CD14-positive monocyte (primary cell): ENCODE data around the gene ANKIB1. TPM values are rescaled to one million over a fixed set of nuclear protein-coding genes. Genes with fewer than 3 reads are reported as not detected.
A peak's percentile ranks its signal among the peaks of the same experiment; 100 is the strongest.

Source experiments
- DNase-seq, 3 donors: peaks; one replicate each; pipeline ENCODE4 v3.0.0-alpha.2; 2011 to 2022
- H2AFZ ChIP-seq: 2 replicates; pipeline ENCODE4 v1.6.0; 2012; ENCODE audit warnings: mild to moderate bottlenecking, low read depth, low read length, inconsistent platforms; ENCODE audit not compliant: insufficient read depth, poor library complexity, severe bottlenecking
- H3K27ac ChIP-seq, 2 donors: 1 replicate in 1 of 2; 2 replicates in 1 of 2; pipeline ENCODE4 v1.5.1; 2012 to 2013; ENCODE audit warnings: low read length in 2 of 2, control low read depth in 1 of 2, inconsistent platforms in 1 of 2, low read depth in 1 of 2, mild to moderate bottlenecking in 1 of 2
- H3K27me3 ChIP-seq, 2 donors: one replicate each; pipeline versions ENCODE4 v1.6.0 to v1.6.1; 2011 to 2013; ENCODE audit warnings: low read length in 2 of 2; ENCODE audit not compliant: control insufficient read depth in 2 of 2, insufficient read depth in 2 of 2
- H3K36me3 ChIP-seq, 2 donors: replicated peaks in 1 of 2; 1 replicate in 1 of 2; 2 replicates in 1 of 2; pipeline versions ENCODE4 v1.5.1 to v1.6.1; 2012 to 2013; ENCODE audit warnings: low read length in 2 of 2, control low read depth in 1 of 2, inconsistent platforms in 1 of 2, mild to moderate bottlenecking in 1 of 2; ENCODE audit not compliant: insufficient read depth in 2 of 2, control insufficient read depth in 1 of 2
- H3K4me1 ChIP-seq, 2 donors: 1 replicate in 1 of 2; 2 replicates in 1 of 2; pipeline versions ENCODE4 v1.5.1 to v1.6.1; 2012 to 2013; ENCODE audit warnings: low read length in 2 of 2, control low read depth in 1 of 2, inconsistent platforms in 1 of 2, mild to moderate bottlenecking in 1 of 2, moderate library complexity in 1 of 2; ENCODE audit not compliant: insufficient read depth in 2 of 2, control insufficient read depth in 1 of 2
- H3K4me2 ChIP-seq: replicated peaks from 2 replicates; pipeline ENCODE3; 2012; ENCODE audit warnings: low read length, moderate library complexity, mild to moderate bottlenecking; ENCODE audit not compliant: poor library complexity, severe bottlenecking; ENCODE audit errors: extremely low read depth
- H3K4me3 ChIP-seq, 3 experiments: fragments of 200-600 bp in 1 of 3; sonication (generic) in 1 of 3; replicated peaks in 1 of 3; 1 replicate in 2 of 3; 2 replicates in 1 of 3; pipeline ENCODE4 v1.5.1; 2011 to 2013; ENCODE audit warnings: low read length in 3 of 3, mild to moderate bottlenecking in 3 of 3, control low read depth in 2 of 3, low read depth in 2 of 3, inconsistent platforms in 1 of 3, moderate library complexity in 1 of 3
- H3K79me2 ChIP-seq: 2 replicates; pipeline ENCODE4 v1.6.0; 2012; ENCODE audit warnings: mild to moderate bottlenecking, control low read depth, inconsistent platforms, low read length, moderate library complexity; ENCODE audit not compliant: insufficient read depth
- H3K9ac ChIP-seq: 2 replicates; pipeline ENCODE4 v1.6.0; 2017; ENCODE audit warnings: low read length, mild to moderate bottlenecking; ENCODE audit not compliant: insufficient read depth, poor library complexity, severe bottlenecking
- H3K9me3 ChIP-seq, 2 donors: replicated peaks in 1 of 2; 1 replicate in 1 of 2; 2 replicates in 1 of 2; pipeline versions ENCODE4 v1.5.1 to v1.6.1; 2012 to 2013; ENCODE audit warnings: low read length in 2 of 2, control low read depth in 1 of 2; ENCODE audit not compliant: control insufficient read depth in 1 of 2, insufficient read depth in 1 of 2
- H4K20me1 ChIP-seq: 2 replicates; pipeline ENCODE4 v1.6.0; 2012; ENCODE audit warnings: mild to moderate bottlenecking, low read length, control low read depth, moderate library complexity; ENCODE audit not compliant: insufficient read depth
- H3K27ac Mint-ChIP-seq, 7 donors: one replicate each; pipeline ENCODE4 v1.8.0; 2020; ENCODE audit warnings: mild to moderate bottlenecking in 7 of 7, mixed read lengths in 7 of 7, moderate library complexity in 6 of 7, inconsistent platforms in 2 of 7
- H3K27me3 Mint-ChIP-seq, 3 donors: one replicate each; pipeline ENCODE4 v1.8.0; 2021 to 2022; ENCODE audit warnings: low read depth in 3 of 3, mild to moderate bottlenecking in 3 of 3, mixed read lengths in 3 of 3, moderate library complexity in 3 of 3, inconsistent platforms in 1 of 3
- H3K36me3 Mint-ChIP-seq, 2 donors: one replicate each; pipeline ENCODE4 v1.8.0; 2020; ENCODE audit warnings: mixed read lengths in 2 of 2, inconsistent platforms in 1 of 2, mild to moderate bottlenecking in 1 of 2
- H3K4me1 Mint-ChIP-seq: one replicate; pipeline ENCODE4 v1.8.0; 2020; ENCODE audit warnings: mild to moderate bottlenecking, mixed read lengths
- H3K4me3 Mint-ChIP-seq, 2 donors: one replicate each; pipeline ENCODE4 v1.8.0; 2020; ENCODE audit warnings: mild to moderate bottlenecking in 2 of 2, mixed read lengths in 2 of 2, moderate library complexity in 1 of 2
- H3K9me3 Mint-ChIP-seq, 7 donors: one replicate each; pipeline ENCODE4 v1.8.0; 2020 to 2022; ENCODE audit warnings: mixed read lengths in 7 of 7, mild to moderate bottlenecking in 6 of 7, moderate library complexity in 6 of 7, inconsistent platforms in 2 of 7
- WGBS: methylation state at CpG from one replicate; pipeline ENCODE4 v1.1.5; 2013; ENCODE audit warnings: missing lambda C conversion rate; ENCODE audit not compliant: insufficient coverage; 5-methylcytosine and 5-hydroxymethylcytosine counted together
- intact Hi-C, 2 donors: fragments of 100-400 bp; cut with micrococcal nuclease; formaldehyde crosslinking; loops; one replicate each; pipeline versions ENCODE4 v1.15.0 to v1.15.1; 2023
- polyA plus RNA-seq, 3 donors: library from polyadenylated mRNA; depleted of rRNA in 1 of 3; unstranded in 2 of 3; stranded (reverse) in 1 of 3; fragments of 300-500 nt in 2 of 3; fragments of >200 nt in 1 of 3; fragmentation: Illumina TruSeq in 2 of 3; gene quantifications; 1 replicate in 2 of 3; 2 replicates in 1 of 3; pipeline ENCODE4 v1.2.3, GENCODE V29; 2012 to 2021
- TF ChIP-seq, protein P1 (sequence below): fragments of 200-600 bp; IDR thresholded peaks from one replicate; pipeline ENCODE4 v1.8.0; 2022; ENCODE audit warnings: antibody characterized with exemption, mild to moderate bottlenecking

ANKIB1 gene
- polyA plus RNA-seq, 3 donors, result 4.8 to 16.8 (median 5.7) TPM

DNA sequence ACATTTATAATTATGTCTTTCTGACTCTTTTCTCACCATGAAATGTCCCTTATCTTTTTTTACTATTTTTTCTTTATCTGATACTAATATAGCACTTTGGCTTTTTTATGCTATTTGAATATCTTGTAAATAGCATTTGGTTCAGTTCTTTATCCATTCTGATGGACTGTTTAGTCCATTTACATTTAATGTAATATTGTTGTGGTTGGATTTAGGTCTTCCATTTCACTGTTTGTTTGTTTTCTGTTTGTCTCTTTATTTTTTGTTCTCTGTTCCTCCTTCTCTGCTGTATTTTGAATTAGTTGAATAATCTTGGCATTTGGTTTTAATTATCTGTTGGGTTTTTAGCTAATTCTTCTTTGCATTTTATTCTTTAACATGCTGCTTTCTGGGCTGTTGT, 89.8 kb downstream of the ANKIB1 start:
- Histone ChIP-seq H3K27ac (no peak overlapping the region), H3K27me3 (no peaks in the 10 kb centered on the region), H3K4me1 (no peaks in the 10 kb centered on the region), H2AFZ (no peak overlapping the region), H3K79me2 (no peaks in the 10 kb centered on the region), H3K9ac (no peak overlapping the region), H3K4me2 (no peak overlapping the region), H3K36me3 (peaks cover 0 to 24% of the 10 kb centered on the region in 2 donors), H3K9me3 (no peaks in the 10 kb centered on the region), H3K4me3 (no peak overlapping the region), H4K20me1 (no peaks in the 10 kb centered on the region)
- Mint-ChIP-seq H3K9me3 (peaks cover 0 to 5% (median 2%) of the 10 kb centered on the region in 7 donors), H3K4me1 (no peaks in the 10 kb centered on the region), H3K4me3 (no peak overlapping the region), H3K27ac (peak overlapping the region in 1 of 7 donors; percentile 16), H3K27me3 (peaks cover 0 to 1% (median 0%) of the 10 kb centered on the region in 3 donors), H3K36me3 (peaks cover 18 to 24% of the 10 kb centered on the region in 2 donors)
- TF ChIP-seq, protein P1, sequence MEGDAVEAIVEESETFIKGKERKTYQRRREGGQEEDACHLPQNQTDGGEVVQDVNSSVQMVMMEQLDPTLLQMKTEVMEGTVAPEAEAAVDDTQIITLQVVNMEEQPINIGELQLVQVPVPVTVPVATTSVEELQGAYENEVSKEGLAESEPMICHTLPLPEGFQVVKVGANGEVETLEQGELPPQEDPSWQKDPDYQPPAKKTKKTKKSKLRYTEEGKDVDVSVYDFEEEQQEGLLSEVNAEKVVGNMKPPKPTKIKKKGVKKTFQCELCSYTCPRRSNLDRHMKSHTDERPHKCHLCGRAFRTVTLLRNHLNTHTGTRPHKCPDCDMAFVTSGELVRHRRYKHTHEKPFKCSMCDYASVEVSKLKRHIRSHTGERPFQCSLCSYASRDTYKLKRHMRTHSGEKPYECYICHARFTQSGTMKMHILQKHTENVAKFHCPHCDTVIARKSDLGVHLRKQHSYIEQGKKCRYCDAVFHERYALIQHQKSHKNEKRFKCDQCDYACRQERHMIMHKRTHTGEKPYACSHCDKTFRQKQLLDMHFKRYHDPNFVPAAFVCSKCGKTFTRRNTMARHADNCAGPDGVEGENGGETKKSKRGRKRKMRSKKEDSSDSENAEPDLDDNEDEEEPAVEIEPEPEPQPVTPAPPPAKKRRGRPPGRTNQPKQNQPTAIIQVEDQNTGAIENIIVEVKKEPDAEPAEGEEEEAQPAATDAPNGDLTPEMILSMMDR, result no peak
- no peak for DNase-seq
- intact Hi-C loops, result no loop called here

DNA sequence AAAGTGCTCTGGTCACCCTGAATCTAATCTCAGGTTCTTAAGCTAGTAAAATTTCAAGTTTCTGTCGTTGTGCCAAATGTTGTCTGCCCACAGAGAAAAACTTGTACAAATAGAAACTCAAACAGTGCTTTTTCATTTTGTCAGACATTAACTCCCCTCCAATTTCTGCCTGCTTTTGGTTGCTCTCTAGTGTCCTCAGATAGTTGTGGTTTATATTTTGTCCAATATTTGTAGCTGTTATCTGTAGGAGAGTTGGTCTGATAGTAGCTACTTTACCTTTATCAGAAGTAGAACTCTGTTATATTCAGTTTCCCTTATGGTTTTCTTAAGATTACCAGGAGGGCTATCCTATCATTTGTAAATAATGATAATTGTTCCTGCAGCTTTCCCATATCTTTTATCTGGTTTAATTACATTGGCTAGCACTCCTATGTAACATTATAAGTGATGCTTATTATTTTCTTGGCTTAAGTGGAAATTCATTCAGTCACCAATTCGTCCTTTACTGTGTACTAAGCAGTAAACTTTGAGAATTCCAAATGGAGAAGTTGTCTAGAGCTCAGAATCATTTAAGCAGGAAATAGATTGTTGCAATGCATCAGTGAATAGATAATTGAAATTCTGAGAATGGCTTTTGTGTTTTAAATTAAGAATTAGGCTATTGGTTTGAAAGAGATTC, 91.0 kb downstream of the ANKIB1 start:
- Histone ChIP-seq H2AFZ (no peak overlapping the region), H4K20me1 (no peaks in the 10 kb centered on the region), H3K4me1 (no peaks in the 10 kb centered on the region), H3K36me3 (peaks cover 0 to 13% of the 10 kb centered on the region in 2 donors), H3K79me2 (no peaks in the 10 kb centered on the region), H3K27ac (no peak overlapping the region), H3K9ac (no peak overlapping the region), H3K4me3 (no peak overlapping the region), H3K27me3 (no peaks in the 10 kb centered on the region), H3K9me3 (no peaks in the 10 kb centered on the region), H3K4me2 (no peak overlapping the region)
- intact Hi-C loops, result no loop called here
- no peak overlapping the region for H3K27ac Mint-ChIP-seq
- H3K4me1 Mint-ChIP-seq, result no peaks in the 10 kb centered on the region
- H3K36me3 Mint-ChIP-seq, result peaks cover 15 to 23% of the 10 kb centered on the region in 2 donors
- peaks cover 0 to 5% (median 2%) of the 10 kb centered on the region in 7 donors for H3K9me3 Mint-ChIP-seq
- TF ChIP-seq, protein P1, result no peak
- no peak for DNase-seq
- 83% methylated on average over 1 of the region's 2 CpGs for WGBS
- peaks cover 0 to 1% (median 0%) of the 10 kb centered on the region in 3 donors for H3K27me3 Mint-ChIP-seq
- H3K4me3 Mint-ChIP-seq, result no peak overlapping the region
